HG03060 (cell line): ENCODE results near the gene EFHD2.
"Not testable (repeated sequence)": the region's sequence is repeated elsewhere in the genome, so short reads cannot be mapped to it uniquely, and the experiment has no call there.

ENCODE experiments used
- ATAC-seq: cut with Tn5 transposase; IDR thresholded peaks from one replicate; pipeline ENCODE4 v1.9.1; 2021; ENCODE audit warnings: low read depth, moderate number of reproducible peaks; ENCODE audit not compliant: unreplicated experiment

The EFHD2 gene, protein sequence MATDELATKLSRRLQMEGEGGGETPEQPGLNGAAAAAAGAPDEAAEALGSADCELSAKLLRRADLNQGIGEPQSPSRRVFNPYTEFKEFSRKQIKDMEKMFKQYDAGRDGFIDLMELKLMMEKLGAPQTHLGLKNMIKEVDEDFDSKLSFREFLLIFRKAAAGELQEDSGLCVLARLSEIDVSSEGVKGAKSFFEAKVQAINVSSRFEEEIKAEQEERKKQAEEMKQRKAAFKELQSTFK

DNA sequence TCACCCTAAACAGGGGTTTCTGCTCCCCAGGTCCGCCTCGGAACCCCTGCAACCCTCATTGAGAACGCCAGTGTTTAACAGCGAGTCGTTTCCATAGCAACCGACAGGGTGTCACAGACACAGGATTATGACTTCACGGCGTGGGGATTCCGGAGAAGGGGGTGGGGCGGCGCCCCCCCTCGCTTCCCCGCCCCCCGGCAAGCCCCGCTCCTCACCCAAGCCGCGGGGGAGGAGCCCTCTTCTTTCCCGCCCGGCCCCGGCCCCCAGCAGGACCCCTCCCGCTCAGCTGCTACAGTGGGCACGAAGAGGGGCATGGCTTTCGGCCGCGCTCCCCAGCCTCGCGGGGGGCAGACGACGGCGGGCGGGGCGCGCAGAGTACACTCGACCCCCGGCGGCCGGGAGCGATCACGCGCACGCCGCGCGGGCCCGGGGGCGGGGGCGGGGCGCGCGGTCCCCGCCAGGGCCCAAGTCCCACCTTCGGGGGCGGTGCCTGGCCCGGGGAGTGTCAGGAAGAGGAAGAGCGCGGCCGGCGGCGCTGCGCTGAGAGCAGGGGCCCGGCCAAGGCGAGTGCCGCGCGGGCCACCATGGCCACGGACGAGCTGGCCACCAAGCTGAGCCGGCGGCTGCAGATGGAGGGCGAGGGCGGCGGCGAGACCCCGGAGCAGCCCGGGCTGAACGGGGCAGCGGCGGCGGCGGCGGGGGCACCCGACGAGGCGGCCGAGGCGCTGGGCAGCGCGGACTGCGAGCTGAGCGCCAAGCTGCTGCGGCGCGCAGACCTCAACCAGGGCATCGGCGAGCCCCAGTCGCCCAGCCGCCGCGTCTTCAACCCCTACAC, at the start of gene EFHD2:
Gene EFHD2, plus strand, starts transcription at position 501 of the 835 bp plus-strand sequence. Its CDS starts 84 bp downstream, at position 585.
- ATAC-seq, result no peak

DNA sequence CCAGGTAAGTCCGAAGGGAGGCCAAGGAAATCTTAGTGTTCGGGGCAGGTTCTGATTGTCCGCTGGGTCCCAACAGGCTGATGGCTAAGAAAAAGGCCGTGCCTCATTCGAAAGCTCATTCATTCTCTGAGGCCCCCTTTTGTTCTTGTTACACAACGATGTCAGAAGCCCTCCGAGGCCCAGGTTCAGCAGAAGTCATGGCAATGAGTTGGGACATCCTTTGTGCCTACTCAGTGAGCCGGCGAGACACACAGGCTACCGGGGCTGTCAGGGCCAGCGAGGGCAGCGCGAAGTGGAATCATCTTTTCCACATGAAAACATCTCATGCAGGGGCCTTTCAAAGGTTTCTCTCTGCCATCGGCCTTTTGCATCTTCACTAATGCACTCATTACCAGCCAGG, 49.0 kb upstream of the EFHD2 start:
- ATAC-seq, result no peak

DNA sequence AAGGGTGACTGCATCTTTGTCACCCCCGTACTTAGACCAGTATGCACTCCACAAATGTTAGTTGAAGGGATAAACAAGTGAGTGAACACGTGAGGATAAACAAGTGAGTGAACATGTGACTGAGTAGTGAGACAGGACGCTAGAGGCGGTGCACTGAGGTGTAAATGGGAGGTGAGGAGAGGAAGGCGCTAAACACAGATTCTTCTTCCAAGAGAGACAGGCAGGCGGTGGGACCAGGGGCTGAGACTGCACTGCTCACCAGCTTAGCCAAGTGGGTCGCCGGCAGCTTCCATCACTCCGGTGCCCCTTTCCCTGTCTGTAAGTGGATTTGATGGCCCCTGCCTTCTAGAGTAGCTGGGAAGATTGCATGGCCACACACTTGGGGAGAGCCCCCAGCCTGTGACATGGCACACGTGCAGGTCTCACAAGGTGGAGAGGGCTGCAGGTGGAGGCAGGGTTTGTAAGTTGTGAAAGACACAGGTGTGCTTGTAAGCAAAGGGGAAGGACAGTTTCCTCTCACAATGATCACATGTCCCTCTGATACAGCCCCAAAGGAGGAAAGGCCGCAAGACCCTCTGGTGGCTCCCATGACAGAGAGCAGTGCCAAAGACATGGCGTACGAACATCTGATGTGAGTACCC, 47.5 kb upstream of the EFHD2 start:
- ATAC-seq, result no peak

DNA sequence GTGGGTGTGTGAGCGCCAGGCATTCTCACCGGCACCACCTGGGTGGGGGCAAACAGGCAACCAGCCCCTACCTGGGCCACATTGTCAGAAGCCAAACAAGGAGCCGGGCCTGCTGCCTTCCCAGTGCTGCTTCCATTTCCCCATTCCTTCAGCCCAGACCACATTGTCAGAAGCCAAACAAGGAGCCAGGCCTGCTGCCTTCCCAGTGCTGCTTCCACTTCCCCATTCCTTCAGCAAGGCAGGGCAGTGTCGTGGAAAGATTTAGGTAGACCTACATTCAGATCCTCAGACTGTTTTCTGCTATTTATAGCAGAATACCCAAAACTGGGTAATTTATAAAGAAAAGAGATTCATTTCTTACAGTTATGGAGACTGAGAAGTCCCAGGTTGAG, 47.0 kb upstream of the EFHD2 start:
- no peak for ATAC-seq

DNA sequence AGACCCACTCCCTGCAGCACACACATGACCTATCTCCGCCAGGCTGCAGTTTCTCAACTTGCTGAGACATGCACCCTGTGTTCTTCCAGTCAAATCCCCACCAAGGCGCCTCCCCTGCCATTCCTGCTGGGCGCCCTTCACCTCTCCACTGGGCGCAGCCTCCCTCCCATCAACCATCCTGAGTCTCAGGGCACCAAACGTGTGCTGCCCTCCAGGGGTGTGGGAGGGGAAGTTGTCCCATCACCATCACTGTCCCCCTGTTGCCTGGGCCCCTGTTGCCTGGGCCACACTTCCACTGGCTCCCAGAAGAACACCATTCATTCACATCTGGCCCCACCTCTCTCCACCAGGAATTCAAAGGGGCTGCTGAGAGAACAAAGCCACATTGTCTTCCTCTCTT, 44.9 kb upstream of the EFHD2 start:
- no peak for ATAC-seq

DNA sequence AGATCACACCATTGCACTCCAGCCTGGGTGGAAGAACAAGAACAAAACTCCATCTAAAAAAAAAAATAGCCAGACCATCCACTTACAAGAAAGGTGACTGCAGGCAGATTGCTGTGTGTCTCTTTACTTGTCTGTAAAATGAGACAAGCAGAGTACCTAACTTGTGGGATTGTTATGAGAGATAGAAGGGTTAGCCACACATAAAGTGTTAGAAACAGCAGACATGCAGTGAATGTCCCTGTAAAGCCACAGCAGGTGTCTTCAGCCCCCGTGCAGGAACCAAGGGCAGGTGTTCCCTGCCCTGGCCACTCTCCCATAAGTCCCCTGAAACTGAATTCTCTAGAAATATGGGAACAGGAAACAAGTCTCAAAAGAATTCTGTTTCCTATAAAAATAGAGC, 40.8 kb upstream of the EFHD2 start:
- no peak for ATAC-seq

DNA sequence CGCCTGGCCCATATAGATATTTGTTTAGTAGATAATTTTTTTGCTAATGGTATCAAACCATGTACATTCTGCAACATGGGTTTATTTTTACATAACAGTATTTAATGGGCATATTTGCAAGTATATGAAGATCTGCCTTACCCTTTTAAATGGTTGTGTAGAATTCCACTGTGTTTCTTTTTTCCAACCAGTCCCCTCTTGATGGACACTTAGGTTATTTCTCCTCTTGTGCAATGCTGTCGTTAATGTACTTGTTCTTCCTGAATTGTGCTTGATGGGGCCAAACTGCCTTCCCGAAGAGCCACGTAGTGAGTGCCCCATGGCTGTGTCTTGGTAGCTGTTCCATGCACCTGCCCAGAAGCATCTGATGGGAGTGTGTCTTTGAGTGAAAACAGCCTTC, 39.4 kb upstream of the EFHD2 start:
- ATAC-seq, result no peak

DNA sequence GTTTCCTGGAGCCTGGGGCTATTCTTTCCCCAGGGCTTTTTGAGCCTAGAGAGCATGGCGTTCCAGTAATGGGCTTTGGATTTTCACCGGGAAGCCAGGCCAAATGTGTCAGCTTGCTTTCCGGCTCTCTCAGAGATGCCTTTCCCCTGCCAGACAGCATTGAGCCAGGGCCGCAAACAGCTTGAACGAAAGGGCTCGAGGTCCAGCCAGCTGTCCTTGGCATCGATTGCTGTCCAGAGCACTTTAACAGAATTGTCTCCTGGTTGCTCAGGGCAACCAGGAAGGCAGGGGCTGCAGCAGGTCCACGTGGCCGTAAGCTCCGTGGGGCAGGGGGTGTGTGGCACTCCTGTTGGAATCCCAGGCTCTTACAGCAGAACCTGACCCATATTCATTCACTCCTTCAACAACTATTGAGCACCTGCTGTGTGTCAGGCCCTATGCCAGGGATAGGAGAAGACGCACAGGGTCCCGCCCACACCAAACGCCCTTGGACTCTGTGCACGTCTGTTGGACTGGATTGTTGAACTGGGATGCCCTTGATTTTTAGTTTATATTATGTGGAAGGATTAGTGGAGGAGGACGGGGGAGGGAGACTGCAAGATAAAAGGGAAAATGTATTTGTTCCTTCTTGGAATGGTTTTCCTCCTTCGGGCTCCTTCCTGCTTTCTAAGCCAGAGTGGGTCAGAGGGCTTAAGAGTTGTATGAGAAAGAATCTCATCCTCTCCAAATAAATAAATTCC, 38.7 kb upstream of the EFHD2 start:
- no peak for ATAC-seq

DNA sequence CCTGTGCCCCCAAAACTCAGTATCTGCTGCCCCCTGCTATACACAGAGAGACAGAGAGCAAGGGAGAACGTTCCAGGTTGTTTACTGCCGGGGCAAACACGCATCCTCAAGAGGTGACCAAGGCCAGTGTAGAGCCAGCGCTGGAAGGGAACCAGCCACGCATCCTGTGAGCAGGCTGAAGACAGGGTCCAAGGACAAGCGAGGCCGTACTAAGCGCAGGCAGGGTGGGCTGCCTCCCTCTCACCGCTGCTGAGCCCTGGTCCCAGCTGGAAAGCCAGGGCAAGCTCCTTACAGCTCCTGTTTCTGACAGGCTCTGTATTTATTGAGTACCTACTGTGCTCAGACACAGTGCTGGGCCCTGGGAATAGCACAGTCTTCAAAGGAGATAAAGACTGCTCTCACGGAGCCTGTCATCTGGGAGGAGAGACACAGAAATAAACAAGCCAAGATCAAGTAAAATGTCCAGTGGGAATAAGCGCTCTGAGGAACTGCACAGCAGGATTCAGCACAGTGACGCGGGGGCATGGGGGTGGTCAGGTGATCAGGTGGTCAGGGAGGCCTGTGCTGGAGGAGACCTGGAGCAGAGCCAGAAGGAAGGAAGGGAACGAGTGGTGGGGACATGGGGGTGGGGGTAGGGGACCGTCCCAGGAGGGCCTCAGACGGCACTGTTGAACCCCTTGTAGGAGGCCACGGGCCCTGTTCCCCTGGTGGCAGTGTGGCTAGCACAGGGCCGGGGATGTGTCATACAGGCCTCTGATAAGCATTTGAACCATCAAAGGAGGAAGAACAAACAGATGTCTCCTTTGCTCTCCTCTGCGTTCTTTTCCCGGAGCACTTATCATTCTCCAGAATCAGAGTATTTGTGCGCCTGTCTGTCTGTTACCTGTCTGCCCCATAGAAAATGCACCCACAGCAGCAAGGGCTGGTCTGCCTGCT, 37.8 kb upstream of the EFHD2 start:
- ATAC-seq, result no peak

DNA sequence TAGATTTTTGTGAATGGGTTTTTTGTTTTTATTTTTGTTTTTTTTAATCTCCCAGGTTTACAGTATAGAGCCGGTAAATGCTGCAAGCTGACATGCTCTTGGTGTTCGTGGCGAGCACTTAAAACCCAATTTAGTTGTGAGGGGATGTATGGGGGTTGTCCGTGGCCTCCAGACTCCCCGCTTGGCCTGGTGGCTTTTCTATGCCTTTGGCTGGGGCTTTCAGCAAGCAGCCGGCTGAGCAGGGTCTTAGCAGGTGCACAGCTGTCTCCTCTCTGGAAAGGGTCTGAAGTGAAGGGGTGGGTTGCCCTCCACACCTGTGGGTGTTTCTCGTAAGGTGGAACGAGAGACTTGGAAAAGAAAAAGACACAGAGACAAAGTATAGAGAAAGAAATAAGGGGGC, 31.0 kb upstream of the EFHD2 start:
- ATAC-seq, result no peak

DNA sequence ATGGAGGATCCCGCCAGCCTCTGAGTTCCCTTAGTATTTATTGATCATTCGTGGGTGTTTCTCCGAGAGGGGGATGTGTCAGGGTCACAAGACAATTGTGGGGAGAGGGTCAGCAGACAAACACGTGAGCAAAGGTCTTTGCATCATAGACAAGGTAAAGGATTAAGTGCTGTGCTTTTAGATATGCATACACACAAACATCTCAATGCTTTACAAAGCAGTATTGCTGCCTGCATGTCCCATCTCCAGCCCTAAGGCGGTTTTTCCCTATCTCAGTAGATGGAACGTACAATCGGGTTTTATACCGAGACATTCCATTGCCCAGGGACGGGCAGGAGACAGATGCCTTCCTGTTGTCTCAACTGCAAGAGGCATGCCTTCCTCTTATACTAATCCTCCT, 30.5 kb upstream of the EFHD2 start:
- ATAC-seq, result not testable (repeated sequence)

DNA sequence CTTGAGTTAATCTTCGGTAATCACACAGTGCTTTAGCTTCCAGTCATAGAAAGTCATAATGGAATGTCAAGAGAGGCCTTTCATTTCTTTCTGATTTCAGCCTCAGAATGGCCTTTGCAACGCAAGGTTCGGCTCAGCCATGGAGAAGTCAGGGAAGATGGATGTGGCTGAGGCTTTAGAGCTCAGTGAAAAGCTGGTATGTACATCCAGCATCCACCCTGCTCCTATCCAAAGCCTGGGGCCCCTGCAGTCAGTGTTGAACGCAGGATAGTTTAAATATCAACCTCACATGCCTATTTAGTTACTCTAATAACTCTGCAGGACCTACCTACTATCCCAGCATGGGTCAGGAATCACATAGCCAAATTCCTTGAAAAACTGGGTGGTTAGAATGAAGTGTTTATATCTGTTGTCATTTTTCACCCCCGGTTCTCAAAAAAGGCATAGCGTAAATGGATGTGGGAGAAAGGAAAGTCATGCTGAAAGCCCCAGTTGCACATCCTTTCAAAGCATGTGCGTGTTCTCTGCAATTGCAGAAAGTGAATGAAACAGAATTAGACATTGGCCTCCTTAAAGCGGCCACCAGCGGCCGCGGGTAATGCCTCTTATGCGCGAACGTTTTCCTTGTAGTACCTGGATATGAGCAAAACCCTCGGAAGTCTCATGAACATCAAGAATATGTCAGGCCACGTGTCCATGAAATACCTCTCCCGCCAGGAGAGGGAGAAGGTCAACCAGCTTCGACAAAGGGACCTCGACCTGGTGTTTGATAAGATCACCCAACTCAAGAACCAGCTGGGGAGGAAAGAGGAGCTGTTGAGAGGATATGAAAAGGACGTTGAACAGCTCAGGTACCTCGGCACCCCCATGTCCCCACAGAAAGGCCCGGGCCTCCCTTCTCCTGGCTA, 28.8 kb upstream of the EFHD2 start:
- no peak for ATAC-seq

DNA sequence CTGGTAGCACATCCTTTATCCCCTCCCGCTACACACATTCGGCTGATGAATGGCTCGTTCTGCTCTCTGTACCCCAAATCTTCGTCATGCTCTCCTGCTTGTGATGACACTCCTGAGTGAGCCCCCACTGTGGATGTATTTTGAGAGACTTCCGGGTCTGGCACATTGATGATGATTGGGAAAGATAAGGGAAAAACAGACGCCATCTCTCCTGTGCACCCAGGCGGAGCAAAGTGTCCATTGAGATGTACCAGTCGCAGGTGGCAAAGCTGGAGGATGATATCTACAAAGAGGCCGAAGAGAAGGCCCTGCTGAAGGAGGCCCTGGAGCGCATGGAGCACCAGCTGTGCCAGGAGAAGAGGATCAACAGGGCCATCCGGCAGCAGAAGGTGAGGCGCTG, 27.9 kb upstream of the EFHD2 start:
- no peak for ATAC-seq

DNA sequence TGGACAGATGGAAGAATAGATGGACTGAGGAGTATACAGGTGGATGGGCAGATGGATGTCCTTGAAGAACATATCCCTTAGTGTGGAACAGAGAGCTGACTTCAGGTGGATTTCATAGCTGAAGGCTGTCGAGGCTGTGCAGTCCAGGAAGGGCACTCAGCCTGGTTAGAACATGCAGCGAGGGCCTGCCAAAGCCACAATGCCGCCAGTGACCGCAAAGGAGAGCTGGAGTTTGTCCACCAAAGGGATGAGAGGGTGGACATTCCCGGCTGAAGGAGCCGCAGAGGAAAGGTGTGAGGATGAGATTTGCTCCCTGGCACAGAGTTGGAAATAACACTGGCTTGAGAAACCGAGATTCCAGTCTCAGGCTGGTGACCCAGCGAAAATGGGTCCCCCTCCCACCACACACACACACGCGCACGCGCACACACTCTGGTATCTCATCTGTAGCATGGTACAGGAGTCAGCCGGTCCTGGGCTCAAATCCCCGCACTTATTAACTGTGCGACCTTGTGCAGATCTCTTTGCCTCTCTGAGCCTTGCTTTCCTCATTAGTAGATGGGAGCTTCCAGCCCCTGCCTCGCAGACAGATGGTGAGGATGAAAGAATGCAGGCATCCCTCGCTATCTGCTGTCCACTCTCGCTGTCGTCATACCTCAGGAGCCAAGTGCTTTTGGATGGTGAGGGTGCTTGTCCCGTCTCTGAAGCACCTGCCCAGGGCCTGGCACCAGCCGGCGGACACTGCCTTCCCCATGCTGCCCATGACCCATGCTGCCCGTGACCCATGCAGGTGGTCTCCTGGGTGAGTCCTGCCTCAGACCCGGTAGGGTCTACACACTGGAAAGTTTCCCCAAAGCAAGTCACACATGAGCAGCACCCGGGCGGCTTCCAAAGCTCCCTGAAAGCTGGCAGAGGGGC, 26.8 kb upstream of the EFHD2 start:
- no peak for ATAC-seq

DNA sequence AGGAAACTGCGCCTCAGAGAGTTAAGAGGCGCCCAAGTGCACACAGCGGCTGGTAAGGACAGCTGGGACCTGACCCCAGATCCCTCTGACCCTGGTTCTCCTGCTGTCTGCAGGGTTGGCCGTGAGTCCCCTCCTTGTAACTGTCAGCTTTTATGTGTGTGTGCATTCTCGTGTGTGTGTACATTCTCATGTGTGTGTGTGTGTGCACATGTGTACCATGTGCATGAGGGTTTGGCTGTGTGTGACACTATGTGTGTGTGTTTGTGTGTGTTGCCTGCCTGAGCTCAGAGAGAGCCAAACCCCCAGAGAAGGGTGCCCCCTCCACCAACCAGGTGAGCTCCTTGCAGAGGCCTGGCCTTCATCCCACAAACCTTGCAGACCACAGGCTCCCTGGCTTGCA, 25.9 kb upstream of the EFHD2 start:
- ATAC-seq, result no peak

DNA sequence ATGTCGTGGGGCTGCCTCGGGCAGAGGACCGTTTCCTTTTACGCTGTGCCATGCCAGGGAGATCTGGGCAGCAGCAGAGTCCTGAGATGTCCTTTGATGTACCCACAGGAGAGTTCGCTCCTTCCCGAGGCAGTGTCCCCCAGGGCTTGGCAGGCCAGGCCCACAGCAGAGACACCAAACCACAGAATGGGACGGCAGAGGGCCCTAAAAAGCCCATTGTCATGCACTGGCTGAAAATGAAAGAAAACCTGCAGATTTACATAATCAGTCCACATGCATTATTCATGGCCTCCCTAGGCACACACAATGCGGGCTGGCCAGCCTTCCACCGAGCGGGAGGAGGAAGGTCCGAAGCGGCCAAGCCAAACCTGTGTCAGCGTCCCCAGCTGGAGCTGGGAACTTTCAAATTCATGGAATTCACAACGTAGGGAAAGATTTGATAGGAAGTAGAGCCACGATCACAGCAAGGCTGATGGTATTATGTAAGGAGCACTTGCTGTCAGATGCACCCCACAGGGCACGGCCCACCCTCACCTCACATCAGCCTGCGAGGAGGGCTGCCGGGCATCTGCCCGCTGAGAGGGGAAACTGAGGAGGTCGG, 25.3 kb upstream of the EFHD2 start:
- no peak for ATAC-seq

DNA sequence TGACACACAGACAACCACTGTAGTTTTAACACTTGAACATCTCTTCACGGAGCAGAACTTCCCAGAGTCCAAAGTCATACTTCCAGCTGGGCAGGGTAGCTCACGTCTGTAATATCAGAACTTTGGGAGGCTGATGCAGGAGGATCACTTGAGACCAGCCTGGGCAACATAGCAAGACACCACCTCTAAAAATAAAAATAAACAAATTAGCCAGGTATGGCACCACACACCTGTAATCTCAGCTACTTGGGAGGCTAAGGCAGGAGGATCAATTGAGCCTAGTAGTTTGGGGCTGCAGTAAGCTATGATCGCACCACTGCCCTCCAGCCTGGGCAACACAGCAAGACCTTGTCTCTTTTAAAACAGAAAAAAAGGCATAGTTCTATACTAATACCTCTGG, 24.3 kb upstream of the EFHD2 start:
- no peak for ATAC-seq
